PC-9 (cell line): ENCODE data around the gene SAG.

ENCODE experiments used
- EZH2 ChIP-seq: fragments of 200-600 bp; sonication (generic); IDR thresholded peaks from 2 replicates; pipeline ENCODE4 v1.8.0; 2017; ENCODE audit warnings: antibody characterized with exemption, low read depth
- TF ChIP-seq, protein P1 (sequence below): fragments of 200-600 bp; sonication (generic); conservative IDR thresholded peaks from 2 replicates; pipeline ENCODE4 v1.6.1; 2017; ENCODE audit warnings: mixed run types, antibody characterized with exemption, mild to moderate bottlenecking, moderate library complexity

DNA sequence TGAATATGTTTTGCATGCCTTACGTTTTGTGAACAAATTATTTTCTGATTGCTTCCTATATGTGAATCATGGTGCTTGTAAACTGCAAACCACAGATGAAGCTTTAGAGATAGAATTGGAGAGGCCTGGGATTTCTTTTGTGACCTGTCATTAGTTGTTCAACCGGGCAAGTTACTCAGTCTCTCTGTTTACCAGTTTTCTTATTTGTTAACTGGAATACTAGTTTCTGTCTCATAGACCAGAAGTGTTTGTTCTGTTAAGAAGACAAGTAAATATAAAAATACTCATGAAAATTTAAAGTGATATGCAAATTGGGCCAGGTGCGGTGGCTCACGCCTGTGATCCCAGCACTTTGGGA lies 74.0 kb downstream of the SAG start:
- TF ChIP-seq, protein P1, sequence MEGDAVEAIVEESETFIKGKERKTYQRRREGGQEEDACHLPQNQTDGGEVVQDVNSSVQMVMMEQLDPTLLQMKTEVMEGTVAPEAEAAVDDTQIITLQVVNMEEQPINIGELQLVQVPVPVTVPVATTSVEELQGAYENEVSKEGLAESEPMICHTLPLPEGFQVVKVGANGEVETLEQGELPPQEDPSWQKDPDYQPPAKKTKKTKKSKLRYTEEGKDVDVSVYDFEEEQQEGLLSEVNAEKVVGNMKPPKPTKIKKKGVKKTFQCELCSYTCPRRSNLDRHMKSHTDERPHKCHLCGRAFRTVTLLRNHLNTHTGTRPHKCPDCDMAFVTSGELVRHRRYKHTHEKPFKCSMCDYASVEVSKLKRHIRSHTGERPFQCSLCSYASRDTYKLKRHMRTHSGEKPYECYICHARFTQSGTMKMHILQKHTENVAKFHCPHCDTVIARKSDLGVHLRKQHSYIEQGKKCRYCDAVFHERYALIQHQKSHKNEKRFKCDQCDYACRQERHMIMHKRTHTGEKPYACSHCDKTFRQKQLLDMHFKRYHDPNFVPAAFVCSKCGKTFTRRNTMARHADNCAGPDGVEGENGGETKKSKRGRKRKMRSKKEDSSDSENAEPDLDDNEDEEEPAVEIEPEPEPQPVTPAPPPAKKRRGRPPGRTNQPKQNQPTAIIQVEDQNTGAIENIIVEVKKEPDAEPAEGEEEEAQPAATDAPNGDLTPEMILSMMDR = no peak
- TF ChIP-seq EZH2 = no peak
